HG03025 (cell line): Measurements from ENCODE around the gene MIPEP.
"Not testable (repeated sequence)": the region's sequence is repeated elsewhere in the genome, so short reads cannot be mapped to it uniquely, and the experiment has no call there.

Source experiments
- ATAC-seq: cut with Tn5 transposase; IDR thresholded peaks from one replicate; pipeline ENCODE4 v1.9.1; 2021; ENCODE audit warnings: mild to moderate bottlenecking, moderate library complexity; ENCODE audit not compliant: unreplicated experiment, low FRiP score

MIPEP gene

DNA sequence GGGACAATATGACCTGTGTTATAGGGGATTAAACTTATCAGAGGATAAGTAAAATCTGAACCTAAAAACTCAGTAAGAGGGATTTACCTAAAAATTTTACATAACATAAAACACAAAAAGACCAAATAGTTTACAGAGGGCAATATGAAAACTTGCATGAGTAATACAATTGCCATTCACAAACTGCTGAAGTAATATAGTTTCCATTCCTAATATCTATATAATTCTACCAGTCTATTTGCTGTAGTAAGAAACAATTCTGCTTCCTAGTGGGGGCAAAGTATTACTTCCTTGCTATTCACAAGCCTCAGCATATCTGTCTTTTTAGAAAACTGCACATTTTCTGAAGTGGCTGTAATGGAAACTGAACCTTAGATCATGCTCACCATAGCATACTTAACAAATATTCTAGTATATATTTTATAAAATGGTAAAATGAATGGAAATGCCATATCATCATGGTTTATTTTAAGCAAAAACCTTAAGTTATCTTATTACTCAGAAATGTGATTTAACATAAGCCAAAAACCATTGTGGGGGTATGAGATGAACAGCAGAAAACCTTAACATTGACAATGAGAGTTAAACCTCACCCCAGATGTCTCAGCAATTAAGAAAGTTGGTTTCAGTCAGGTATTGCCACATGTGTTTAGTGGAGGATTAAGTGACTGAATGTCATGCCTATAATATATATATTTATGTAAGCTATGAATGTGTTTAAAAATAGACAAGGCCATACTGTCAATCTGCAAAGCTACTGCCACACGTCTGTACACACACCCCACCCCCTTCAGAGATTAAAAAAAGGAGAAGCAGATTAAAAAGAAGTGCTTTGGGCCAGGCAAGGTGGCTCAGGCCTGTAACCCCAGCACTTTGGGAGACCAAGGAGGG, 136.8 kb downstream of the MIPEP start:
- ATAC-seq: no peak

DNA sequence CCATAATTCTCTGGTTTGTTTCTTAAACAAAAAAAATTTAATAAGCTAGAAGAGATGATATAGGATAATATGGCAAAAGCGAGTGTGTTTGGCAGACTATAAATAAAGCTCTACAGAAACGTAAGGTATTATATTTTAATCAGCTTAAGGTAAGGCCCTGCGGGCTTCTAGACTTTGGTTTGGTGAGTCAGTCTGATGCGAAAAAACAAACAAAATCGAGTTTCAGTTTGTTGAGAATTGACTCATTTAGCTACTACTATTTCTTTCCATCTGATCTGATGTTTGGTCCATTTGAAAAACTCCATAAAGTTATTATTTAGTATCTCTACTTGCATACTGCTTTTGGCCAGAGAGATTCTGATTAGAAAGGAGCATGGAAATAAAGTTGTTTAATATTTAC, 138.0 kb downstream of the MIPEP start:
- ATAC-seq: no peak

DNA sequence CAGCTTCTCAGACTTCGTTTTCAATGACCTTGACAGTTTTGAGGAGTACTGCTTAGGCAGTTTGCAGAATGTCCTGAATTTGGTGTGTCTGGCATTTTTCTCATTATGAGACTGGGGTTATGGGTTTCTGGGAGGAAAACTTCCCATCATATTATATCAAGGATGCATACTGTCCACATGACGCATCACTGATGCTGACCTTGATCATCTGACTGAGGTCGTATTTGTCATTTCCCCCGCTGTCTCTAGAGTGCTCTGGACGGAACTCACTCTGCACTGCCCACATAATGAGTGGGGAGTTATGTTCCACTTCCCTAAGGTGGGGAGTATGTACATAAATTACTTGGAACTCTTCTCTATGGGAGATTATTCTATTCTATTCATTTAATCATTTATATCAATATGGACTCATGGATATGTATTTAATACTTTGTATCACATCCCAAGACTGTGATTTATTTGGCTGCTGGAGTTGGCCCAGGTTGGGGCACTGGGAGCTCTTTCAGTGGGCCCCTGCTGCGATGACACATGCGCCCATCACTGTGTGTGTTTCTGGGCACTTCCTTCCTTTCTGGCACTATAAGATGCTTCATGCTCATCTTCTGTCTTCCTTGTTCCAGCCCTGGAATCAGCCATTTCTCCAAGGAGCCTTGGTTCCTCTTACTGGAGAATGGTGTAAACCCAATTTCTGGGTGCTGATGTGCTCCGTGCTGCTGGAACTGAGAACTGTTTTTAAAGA, 138.6 kb downstream of the MIPEP start:
- ATAC-seq: no peak

DNA sequence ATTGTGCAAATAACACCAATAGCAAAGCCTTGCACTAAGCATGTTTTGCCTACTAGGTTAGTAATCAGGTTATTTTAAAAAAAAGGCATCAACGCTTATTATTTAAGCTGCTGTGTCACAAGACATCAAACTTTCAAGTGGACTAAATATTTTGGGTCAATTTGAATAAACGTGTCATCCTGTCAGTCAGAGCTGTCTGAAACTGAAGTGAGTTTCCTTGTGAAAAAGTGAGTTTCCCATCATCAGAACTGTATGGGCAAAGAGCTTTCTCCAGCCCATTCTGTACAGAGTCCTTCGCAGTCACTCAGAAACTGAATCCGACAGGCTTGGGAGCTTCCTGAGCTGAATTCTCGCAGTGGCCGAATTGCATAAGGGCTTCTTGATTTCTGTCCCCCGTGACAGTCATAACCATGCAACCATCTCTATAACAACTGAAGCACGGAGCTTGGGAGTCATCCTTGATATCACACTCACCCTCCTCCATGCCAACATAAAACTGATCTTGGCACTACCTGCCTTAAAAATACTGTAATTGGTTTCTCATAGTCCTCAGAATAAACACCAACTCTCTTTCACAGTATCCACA, 139.8 kb downstream of the MIPEP start:
- no peak for ATAC-seq

DNA sequence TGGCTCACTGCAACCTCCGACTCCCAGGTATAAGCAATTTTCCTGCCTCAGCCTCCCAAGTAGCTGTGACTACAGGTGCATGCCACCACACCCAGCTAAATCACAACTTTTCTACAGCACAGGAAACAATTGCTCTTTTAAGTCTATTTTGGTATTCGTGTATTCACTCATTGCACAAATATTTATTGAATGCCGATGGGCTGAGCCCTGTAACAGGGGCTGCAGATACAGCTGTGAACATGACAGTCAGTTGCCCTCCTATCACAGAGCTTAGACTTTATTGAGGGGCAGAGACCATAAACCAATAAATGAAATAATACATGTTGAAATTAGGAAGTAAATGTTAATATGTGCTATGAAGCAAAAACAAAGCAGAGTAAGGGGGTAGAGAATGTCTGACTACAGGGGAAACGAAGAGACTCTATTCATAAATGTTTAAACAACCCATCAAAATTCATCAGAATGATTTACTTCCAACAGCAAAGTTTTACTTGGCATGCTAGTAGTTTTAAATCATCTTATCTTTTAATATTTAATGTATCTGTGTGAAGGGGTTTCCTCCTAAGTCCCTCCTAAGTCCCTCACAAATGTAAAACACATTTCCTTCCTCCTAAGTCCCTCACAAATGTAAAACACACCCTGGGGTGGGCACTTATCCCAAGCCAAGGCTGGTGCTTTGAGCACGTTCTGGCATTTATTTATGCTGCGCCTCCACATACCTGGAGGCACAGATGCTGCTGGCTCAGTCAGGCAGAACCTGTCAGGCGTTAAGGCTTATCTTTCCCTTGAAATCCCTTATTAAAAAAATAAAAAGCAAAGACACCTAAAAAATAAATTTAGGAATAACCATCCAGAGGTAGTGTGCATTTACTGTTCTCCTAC, 140.8 kb downstream of the MIPEP start:
- ATAC-seq: no peak

DNA sequence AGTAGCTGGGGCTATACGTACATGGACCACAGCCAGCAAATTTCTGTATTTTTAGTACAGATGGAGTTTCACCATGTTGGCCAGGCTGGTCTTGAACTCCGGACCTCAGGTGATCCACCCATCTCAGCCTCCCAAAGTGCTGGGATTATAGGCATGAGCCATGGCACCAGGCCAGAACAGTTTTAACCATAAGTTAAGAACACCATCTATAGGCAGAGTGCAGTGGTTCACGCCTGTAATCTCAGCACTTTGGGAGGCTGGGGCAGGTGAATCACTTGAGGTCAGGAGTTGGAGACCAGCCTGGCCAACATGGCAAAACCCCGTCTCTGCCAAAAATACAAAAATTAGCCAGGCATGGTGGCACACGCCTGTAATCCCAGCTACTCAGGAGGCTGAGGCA, 143.1 kb downstream of the MIPEP start:
- ATAC-seq: not testable (repeated sequence)

DNA sequence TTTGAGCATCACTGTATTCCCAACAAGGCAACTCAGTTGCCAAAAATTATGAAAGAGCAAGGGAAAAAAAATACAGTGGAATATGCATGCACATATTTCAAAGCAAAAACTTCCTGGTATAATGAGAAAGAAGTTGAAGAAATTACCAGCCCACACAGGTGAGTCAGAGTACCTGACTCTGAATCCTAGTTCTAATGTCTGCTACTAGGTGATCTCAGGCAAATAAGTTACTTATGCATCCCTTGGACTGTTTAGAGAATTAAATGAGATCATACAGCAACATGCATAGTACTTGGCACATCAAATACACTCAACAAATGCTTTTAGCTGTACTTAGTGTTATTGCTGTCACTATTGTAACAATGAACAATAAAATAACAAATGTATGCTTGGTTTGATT, 144.9 kb downstream of the MIPEP start:
- ATAC-seq: no peak

GRCh38 chr13:23743278-23744076, 145.7 kb downstream of the MIPEP start:
- no peak for ATAC-seq

GRCh38 chr13:23741879-23742510, 147.2 kb downstream of the MIPEP start:
- no peak for ATAC-seq

- ATAC-seq: no peak
Measured at GRCh38 chr13:23740002-23740401, 149.2 kb downstream of the MIPEP start.

- no peak for ATAC-seq
Measured at GRCh38 chr13:23739596-23739995, 149.6 kb downstream of the MIPEP start.

GRCh38 chr13:23736541-23736940, 152.7 kb downstream of the MIPEP start:
- no peak for ATAC-seq

GRCh38 chr13:23735329-23735728, 153.9 kb downstream of the MIPEP start:
- ATAC-seq: no peak

GRCh38 chr13:23731709-23732108, 157.5 kb downstream of the MIPEP start:
- no peak for ATAC-seq

DNA sequence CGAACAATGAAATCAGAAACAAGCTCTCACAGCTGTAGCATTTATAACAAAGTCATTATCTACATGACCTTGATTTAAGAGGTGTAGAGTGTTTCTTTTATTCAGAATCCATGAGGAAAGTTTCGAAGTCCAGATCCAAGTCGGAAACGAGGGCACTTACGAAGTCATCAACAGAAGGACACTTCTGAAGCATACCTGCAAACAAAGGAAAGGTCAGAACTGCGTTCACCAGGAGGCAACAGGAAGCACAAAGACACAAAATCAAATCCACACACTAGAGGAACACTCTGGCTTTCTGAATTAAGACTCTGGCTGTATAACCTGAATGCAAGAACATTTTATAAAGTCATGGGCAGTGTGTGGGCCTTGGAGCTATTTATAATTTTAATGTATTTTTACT, 158.9 kb downstream of the MIPEP start:
- no peak for ATAC-seq

- ATAC-seq: no peak
Measured at GRCh38 chr13:23729531-23729930, 159.7 kb downstream of the MIPEP start.

GRCh38 chr13:23728807-23729206, 160.4 kb downstream of the MIPEP start:
- no peak for ATAC-seq

GRCh38 chr13:23725922-23726321, 163.3 kb downstream of the MIPEP start:
- no peak for ATAC-seq
